ENCODE data around the gene FBLN7.

The FBLN7 gene

DNA sequence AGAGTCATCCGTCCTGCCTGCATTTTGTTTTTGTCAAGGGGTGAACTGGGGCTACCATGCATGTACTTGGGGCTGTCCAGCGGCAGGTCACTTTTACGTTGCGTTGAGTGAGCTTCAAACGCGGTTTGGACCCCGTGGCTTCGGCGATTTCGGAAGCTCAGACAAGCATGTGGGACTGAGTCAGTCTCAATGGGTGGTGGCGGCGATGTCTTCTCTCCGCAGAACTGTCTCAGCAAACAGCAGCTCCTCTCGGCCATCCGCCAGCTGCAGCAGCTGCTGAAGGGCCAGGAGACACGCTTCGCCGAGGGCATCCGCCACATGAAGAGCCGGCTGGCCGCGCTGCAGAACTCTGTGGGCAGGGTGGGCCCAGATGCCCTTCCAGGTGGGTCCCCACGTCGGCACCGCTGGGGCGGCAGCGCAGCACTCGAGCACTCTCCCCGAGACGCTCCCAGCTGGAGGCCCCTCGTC, 21.3 kb downstream of the FBLN7 start:
- no peak for DNase-seq

DNA sequence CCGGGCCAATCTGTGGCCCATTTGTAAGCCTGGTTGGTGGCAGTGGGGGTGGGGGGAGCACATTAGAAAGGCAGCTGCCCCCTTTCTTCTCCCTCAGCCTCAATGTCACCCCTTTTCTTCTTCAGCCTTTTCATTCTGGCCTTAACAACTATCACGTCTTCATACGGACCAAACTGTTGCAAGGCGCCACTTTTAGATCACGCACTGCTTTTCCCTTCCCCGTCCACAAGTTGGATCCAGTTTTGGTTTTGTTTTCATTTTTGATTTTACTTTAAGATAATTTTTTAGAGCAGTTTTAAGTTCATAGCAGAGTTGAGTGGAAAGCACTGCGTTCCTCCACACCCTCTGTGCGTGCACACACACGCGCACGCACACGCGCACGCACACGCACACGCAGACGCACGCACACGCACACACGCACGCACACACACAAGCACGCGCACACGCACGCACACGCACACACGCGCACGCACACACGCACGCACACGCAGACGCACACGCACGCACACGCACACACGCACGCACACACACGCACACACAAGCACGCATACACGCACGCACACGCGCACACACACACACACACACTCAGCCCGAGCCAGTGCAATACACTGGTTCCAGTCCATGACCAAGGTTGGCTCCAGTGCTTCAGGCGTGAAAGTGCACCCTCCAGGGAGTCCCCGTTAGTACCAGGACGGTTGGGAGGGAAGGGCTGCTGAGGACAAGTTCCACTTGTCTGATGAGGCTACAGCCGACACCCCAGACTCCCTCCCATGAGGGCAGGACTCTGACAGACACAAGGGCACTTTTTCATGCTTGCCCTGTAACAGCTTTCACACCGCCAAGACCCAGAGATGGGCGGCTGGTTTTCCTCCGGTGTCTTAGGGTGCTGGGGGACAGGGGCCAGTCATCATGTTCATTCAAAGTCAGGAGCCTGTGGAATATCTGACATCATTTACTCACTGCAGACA, 22.4 kb downstream of the FBLN7 start:
- DNase-seq: no peak

- no peak for DNase-seq
These were observed 23.4 kb downstream of the FBLN7 start for GRCh38 chr2:112161431-112162145.

DNA sequence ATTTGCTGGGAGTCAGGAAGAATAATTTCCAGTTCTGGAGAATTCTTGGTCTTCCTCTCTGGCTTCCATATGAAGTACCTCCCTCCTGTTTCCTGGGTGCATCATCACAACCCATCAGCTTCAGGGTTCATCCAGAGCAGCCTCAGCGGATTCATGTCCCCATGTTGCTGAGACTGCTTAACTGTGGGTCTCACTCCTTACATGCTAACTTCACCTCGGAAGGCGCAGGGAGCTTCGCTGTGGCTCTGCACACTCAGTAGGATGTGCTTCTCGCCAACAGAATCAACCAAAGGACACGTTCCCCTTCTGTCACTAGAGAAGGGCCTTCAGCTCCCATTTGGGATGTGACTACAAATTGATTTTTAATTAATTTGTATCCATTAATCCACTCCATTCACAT, 24.2 kb downstream of the FBLN7 start:
- no peak for DNase-seq

- no peak for DNase-seq
These were observed 24.8 kb downstream of the FBLN7 start for GRCh38 chr2:112162956-112163355.

DNA sequence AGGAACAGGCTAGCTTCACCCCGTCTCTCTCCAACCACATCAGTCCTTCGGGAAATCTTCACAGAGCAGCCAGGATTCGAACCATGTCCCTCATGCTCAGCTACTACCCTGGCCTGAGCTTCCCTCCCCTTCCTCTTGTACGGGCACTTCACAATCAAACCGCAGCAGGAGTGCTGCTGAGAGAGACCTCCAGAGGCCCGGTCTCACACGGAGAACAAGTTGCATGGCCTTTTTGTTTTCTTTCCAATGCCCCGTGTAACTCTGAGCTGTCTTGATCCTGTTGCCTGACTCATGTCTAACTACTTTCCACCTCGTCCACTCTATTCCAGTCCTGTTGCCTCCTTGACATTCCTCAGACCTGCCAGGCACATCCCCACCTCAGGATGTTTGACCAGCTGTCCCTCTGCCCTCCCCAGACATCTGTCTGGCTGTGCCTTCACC, 25.4 kb downstream of the FBLN7 start:
- no peak for DNase-seq

DNA sequence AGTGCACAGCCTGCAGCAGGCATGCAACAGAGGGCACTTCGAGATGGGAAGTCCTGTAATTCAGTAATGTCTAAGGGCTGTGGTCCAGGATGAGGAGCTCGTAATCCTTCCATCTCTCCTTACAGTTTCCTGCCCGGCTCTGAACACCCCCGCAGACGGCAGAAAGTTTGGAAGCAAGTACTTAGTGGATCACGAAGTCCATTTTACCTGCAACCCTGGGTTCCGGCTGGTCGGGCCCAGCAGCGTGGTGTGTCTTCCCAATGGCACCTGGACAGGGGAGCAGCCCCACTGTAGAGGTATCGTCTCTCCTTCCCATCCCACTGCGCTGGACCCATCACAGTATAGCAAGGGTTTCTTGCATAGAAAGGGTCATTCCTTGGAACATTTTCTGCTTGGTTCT, 26.7 kb downstream of the FBLN7 start:
- no peak for DNase-seq

- no peak for DNase-seq
These were observed 27.1 kb downstream of the FBLN7 start for GRCh38 chr2:112165296-112165695.

GRCh38 chr2:112166806-112167499, 28.8 kb downstream of the FBLN7 start:
- DNase-seq: peak; percentile 7

GRCh38 chr2:112168422-112169124, 30.4 kb downstream of the FBLN7 start:
- DNase-seq: no peak

GRCh38 chr2:112170495-112170894, 32.3 kb downstream of the FBLN7 start:
- DNase-seq: no peak

DNA sequence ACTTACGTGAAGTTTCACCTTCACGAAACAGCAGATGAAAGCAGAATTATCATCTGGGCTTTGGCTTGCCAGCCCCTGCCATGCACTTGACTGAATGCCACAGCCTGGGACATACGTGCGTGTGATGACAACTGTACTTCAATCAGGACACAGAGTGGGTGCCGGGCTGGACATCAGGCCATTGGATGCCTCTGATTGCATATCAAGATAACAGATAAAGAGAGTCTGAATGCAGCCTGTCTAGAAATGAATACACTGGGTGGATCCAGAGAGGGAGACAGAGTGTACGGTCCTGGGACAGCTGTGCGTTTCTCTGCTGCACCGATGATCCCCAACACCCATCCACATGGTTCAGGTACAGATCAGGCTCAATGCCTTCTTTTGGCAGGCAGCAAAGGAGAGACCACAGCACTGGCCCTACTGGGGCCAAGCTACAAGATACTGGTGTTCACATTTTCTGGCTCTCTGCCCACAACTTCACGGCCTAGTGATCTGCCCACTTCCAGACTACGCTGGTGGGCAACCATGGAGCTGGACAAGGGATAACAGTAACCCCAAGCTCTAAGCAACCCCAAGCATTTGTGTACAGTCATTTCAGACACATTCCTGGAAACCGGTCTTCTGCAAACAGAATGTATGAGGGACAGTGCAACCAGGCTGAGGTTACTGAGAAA, 35.6 kb downstream of the FBLN7 start:
- DNase-seq: peak; percentile 4

- DNase-seq: no peak
These were observed 36.2 kb downstream of the FBLN7 start for GRCh38 chr2:112174383-112174782.

DNA sequence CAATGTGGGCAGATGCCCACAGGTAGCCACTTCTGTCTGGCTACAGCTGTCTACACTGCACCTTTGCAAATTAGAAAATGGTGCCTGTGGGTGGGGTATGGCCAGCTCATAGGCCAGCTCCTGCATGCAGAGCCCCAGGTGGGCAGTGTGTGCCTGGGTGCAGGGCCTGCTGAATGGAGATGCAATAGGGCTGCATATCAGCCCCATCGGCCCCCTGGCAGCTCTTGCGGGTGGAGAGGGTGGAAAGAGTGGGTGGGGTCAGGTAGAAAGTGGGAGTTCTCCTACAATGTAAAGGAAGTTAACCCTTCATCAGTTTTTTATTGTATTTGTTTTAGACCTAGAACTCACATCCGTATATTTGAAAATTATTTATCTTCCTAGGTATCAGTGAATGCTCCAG, 37.1 kb downstream of the FBLN7 start:
- DNase-seq: no peak

DNA sequence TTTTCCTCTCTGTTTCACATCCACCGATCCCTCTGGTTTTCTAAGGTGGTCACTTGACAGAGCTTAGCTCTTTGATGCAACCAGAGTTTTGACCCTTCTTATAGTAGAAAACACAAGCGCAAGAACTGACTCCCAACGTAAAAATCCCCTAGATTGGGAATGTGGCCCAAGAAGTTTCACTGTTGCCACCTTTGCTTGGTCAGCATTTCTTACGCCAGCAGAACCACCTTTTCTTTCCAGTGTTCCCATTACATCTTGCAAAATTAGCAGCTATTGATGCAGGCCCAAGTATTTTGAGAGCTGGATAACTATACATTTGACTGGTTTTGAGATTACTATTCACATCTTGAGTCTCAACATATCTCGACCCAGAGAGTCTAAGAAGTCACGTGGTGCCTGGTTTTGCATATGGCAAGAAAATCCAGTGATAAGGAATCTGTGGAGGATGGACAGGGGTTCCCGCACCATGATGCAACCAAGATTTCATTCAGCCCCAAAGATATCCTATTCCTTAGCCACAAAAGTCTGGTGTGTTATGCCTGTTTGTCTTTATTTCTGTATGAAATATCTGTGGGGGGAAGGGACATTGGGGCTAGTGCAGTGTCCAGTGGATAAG, 37.9 kb downstream of the FBLN7 start:
- DNase-seq: no peak

- peak; percentile 76 for DNase-seq
These were observed 43.5 kb downstream of the FBLN7 start for GRCh38 chr2:112181571-112182290.

DNA sequence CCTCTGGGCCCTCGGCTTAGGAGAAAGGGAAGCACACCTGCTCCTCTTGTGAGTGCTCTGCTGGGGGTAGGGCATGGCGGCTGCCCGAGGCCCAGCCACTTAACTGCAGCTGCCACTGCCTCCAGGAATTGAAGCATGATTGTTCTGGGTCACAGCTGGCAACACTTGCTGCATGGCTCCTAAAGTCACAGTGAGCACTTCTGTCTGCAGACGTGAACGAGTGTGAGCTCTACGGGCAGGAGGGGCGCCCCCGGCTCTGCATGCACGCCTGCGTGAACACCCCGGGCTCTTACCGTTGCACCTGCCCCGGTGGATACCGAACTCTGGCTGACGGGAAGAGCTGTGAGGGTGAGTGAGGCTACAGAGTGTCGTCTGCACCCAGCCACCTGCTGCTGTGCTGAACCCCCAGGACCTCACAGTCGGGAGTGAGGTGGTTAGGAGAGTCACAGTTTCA, 44.4 kb downstream of the FBLN7 start:
- peak; percentile 56 for DNase-seq

- DNase-seq: no peak
These were observed 45.3 kb downstream of the FBLN7 start for GRCh38 chr2:112183327-112184025.

GRCh38 chr2:112184121-112184520, 45.9 kb downstream of the FBLN7 start:
- DNase-seq: no peak

GRCh38 chr2:112185131-112185530, 46.9 kb downstream of the FBLN7 start:
- DNase-seq: no peak
